HAP-1 (cell line): ENCODE measurements around the gene DNAJA2.
"Not testable (repeated sequence)": the region's sequence is repeated elsewhere in the genome, so short reads cannot be mapped to it uniquely, and the experiment has no call there.

Experiments used
- DNase-seq, 2 experiments: peaks; one replicate each; pipeline ENCODE4 v3.0.0-alpha.2; 2016 to 2020; ENCODE audit warnings: low spot score in 2 of 2
- H3K27me3 ChIP-seq: fragments of 250-450 bp; sonication (Bioruptor Pico); 2 replicates; pipeline ENCODE4 v1.5.1; 2020; ENCODE audit warnings: low read depth, mild to moderate bottlenecking, moderate library complexity
- H3K36me3 ChIP-seq: fragments of 250-450 bp; sonication (Bioruptor Pico); replicated peaks from 2 replicates; pipeline ENCODE4 v1.5.1; 2020; ENCODE audit warnings: mild to moderate bottlenecking
- H3K4me1 ChIP-seq: fragments of 250-450 bp; sonication (Bioruptor Pico); 2 replicates; pipeline ENCODE4 v1.5.1; 2020; ENCODE audit warnings: mild to moderate bottlenecking
- H3K4me3 ChIP-seq: fragments of 250-450 bp; sonication (Bioruptor Pico); 2 replicates; pipeline ENCODE4 v1.5.1; 2020; ENCODE audit warnings: mild to moderate bottlenecking, moderate library complexity
- H3K9me3 ChIP-seq: fragments of 250-450 bp; sonication (Bioruptor Pico); 2 replicates; pipeline ENCODE4 v1.5.1; 2020; ENCODE audit warnings: mild to moderate bottlenecking, moderate library complexity
- in situ Hi-C: fragments of 300-500 bp; cut with MboI; formaldehyde crosslinking; loops from 3 replicates; pipeline ENCODE4 v1.14.3; 2020; ENCODE audit warnings: low sequenced_read_pairs, inconsistent platforms, mixed read lengths

DNAJA2 gene

GRCh38 chr16:46973207-46973995, at the start of gene DNAJA2:
Gene DNAJA2 (minus strand): TSS chr16:46973674. CDS start chr16:46973572, 102 bp downstream.
- H3K27me3 ChIP-seq, result no peaks in the 10 kb centered on the region
- peak within 1 kb of the TSS; percentile 94 for H3K4me3 ChIP-seq
- DNase-seq, result peak; percentile 83 to 95
- no peaks in the 10 kb centered on the region for H3K9me3 ChIP-seq
- H3K4me1 ChIP-seq, result peaks cover 32% of the 10 kb centered on the region
- H3K36me3 ChIP-seq, result peaks cover 28% of the 10 kb centered on the region
- in situ Hi-C loops, result no loop called here

- H3K36me3 ChIP-seq, result no peaks in the 10 kb centered on the region
- in situ Hi-C loops, result no loop called here
- no peak overlapping the region for H3K4me3 ChIP-seq
- H3K27me3 ChIP-seq, result no peaks in the 10 kb centered on the region
- no peak for DNase-seq
- H3K9me3 ChIP-seq, result no peaks in the 10 kb centered on the region
- H3K4me1 ChIP-seq, result no peaks in the 10 kb centered on the region; the same call in 1 of the 2 replicates
Observed at GRCh38 chr16:47019568-47019967, 46.1 kb upstream of the DNAJA2 start.

DNA sequence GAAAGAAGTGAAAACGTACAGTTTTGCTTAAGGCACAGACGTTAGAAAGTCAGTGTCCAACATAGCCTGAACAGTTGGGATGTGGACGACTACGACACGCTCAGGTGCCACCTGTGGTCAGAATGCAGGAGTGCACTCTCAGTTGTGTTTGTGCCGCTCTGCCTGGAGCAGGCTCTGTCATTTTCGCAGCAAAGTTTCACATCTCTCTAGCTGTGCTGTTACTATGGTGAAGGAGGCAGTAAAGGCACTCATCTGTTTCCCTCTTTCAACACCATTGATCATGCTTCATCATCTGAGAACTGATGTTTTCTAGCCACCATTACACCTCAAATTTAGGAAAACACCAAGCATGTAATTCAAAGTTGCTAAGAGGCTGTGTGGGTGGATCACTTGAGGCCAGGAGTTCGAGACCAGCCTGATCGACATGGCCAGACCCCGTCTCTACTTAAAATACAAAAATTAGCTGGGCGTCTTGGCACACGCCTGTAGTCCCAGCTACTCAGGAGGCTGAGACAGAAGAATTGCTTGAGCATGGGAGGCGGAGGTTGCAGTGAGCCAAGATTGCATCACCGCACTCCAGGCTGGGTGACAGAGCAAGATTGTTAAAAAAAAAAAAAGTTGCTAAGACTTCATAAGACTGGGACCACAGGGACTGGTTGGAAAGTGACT, 44.9 kb upstream of the DNAJA2 start:
- in situ Hi-C loops, result no loop called here

GRCh38 chr16:47017636-47018035, 44.2 kb upstream of the DNAJA2 start:
- Histone ChIP-seq H3K4me1 (no peaks in the 10 kb centered on the region; the same call in 1 of the 2 replicates), H3K36me3 (no peaks in the 10 kb centered on the region), H3K9me3 (no peaks in the 10 kb centered on the region), H3K4me3 (no peak overlapping the region), H3K27me3 (no peaks in the 10 kb centered on the region)
- DNase-seq, result no peak
- in situ Hi-C loops, result no loop called here

More for the DNA sequence above, 44.9 kb upstream of the DNAJA2 start:
- Histone ChIP-seq H3K9me3 (no peaks in the 10 kb centered on the region), H3K27me3 (no peaks in the 10 kb centered on the region), H3K4me3 (no peak overlapping the region), H3K36me3 (no peaks in the 10 kb centered on the region), H3K4me1 (no peaks in the 10 kb centered on the region; the same call in 1 of the 2 replicates)
- DNase-seq, result peak; percentile 48 to 71

DNA sequence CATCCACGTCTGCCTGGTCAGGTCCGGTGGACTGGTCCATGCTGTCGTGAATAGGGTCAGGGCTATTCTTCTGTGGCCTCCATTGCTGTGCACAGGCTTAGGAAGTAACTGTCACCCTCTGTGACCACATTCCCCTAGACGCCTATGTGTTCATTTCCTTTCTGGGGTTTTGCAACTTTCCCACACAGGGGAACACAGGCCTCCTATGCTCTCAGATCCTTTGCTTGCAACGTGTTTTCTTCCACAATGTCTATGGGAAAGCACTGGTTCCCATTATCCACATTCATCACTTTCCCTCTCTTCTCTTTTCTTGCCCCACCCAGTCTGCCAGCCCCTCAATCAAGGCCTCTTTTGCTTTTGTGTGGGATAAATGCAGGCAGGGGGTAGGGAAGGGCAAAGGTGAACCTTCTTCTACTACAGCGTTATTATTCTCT, 43.2 kb upstream of the DNAJA2 start:
- in situ Hi-C loops, result no loop called here
- H3K27me3 ChIP-seq, result no peaks in the 10 kb centered on the region
- H3K9me3 ChIP-seq, result no peaks in the 10 kb centered on the region
- H3K4me1 ChIP-seq, result no peaks in the 10 kb centered on the region; the same call in 1 of the 2 replicates
- no peak for DNase-seq
- H3K36me3 ChIP-seq, result no peaks in the 10 kb centered on the region
- no peak overlapping the region for H3K4me3 ChIP-seq

DNA sequence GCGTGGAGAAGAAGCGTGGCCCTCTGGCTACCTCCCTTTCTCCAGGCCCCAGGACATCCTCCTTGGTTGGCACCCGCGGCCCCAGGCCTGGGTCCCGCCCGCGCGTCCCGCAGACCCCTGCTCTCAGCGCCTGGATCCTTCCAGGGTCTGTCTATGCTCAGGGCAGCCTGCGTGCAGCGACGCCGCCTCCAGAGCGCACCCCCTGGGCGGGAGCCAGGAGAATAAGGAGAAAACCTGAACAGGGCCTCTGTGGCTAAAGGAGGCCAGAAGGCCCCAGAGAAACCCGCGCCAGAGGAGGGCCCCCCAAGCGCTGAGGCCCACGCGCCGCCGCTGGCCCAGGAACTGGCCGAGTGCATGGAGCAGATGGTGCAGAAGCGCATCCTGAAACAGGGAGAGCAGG, 40.4 kb upstream of the DNAJA2 start:
- H3K4me3 ChIP-seq, result no peak overlapping the region
- no peaks in the 10 kb centered on the region for H3K27me3 ChIP-seq
- DNase-seq, result no peak
- in situ Hi-C loops, result no loop called here
- H3K36me3 ChIP-seq, result no peaks in the 10 kb centered on the region
- no peaks in the 10 kb centered on the region; the same call in 1 of the 2 replicates for H3K4me1 ChIP-seq
- H3K9me3 ChIP-seq, result no peaks in the 10 kb centered on the region

DNA sequence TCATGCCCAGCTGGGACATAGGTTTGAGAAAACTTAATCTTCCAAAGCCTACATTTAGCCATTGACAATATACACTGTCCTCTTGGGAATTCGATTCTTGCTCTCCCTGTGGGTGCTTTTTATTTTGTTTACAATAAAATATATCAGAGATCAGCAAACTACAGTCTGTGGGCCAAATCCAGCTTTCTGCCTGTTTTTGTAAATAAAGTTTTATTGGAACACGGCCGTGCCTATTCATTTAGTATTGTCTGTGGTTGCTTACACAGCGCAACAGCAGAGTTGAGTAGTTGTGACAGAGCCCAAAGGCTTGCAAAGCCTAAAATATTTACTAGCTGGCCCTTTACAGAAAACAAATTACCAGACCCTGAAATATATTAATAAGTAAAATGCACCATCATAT, 39.7 kb upstream of the DNAJA2 start:
- in situ Hi-C loops, result no loop called here
- H3K9me3 ChIP-seq, result no peaks in the 10 kb centered on the region
- H3K27me3 ChIP-seq, result no peaks in the 10 kb centered on the region
- H3K4me1 ChIP-seq, result no peaks in the 10 kb centered on the region; the same call in 1 of the 2 replicates
- DNase-seq, result no peak
- no peak overlapping the region for H3K4me3 ChIP-seq
- no peaks in the 10 kb centered on the region for H3K36me3 ChIP-seq

DNA sequence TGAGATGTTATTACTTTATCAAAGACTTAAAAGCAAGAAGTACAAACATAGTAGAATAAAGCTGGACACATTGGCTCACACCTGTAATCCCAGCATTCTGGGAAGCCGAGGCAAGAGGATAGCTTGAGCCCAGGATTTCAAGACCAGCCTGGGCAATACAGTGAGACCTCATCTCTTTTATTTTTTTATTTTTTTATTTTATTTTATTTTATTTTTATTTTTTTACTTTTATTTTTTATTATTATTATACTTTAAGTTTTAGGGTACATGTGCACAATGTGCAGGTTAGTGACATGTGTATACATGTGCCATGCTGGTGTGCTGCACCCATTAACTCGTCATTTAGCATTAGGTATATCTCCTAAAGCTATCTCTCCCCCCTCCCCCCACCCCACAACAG, 37.3 kb upstream of the DNAJA2 start:
- in situ Hi-C loops, result not testable (repeated sequence)

GRCh38 chr16:47008612-47009011, 35.1 kb upstream of the DNAJA2 start:
- DNase-seq, result no peak
- Histone ChIP-seq H3K36me3 (no peaks in the 10 kb centered on the region), H3K4me3 (no peak overlapping the region), H3K4me1 (no peaks in the 10 kb centered on the region), H3K27me3 (no peaks in the 10 kb centered on the region), H3K9me3 (no peaks in the 10 kb centered on the region)
- in situ Hi-C loops, result no loop called here

More for the DNA sequence above, 37.3 kb upstream of the DNAJA2 start:
- not testable (repeated sequence) for H3K9me3 ChIP-seq, H3K4me1 ChIP-seq, H3K27me3 ChIP-seq, H3K36me3 ChIP-seq, DNase-seq, H3K4me3 ChIP-seq

- Histone ChIP-seq H3K27me3 (no peaks in the 10 kb centered on the region), H3K4me1 (no peaks in the 10 kb centered on the region), H3K9me3 (no peaks in the 10 kb centered on the region), H3K36me3 (no peaks in the 10 kb centered on the region), H3K4me3 (no peak overlapping the region)
- in situ Hi-C loops, result no loop called here
- no peak for DNase-seq
Observed at GRCh38 chr16:47008174-47008573, 34.7 kb upstream of the DNAJA2 start.

DNA sequence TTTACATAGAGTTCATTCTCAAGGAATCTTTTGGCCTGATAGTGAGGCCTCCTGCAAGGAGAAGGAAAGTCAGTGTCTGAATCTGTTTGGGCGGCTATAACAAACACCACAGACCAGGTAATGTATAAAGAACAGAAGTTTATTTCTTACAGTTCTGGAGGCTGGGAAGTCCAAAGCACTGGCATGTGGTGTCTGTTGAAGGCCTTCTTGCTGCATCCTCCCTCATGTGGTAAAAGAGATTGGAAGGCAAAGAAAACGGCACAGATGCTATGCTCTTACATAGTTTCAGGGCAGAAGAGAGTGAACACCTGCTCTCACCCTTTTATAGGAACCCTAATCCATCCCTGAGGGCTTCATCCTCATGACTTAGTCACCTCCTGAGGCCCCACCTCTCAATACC, 31.2 kb upstream of the DNAJA2 start:
- in situ Hi-C loops, result no loop called here
- H3K4me3 ChIP-seq, result no peak overlapping the region
- H3K4me1 ChIP-seq, result no peaks in the 10 kb centered on the region
- no peak for DNase-seq
- H3K36me3 ChIP-seq, result no peaks in the 10 kb centered on the region
- no peaks in the 10 kb centered on the region for H3K9me3 ChIP-seq
- H3K27me3 ChIP-seq, result no peaks in the 10 kb centered on the region

- H3K9me3 ChIP-seq, H3K4me1 ChIP-seq, in situ Hi-C loops, H3K36me3 ChIP-seq, H3K4me3 ChIP-seq, H3K27me3 ChIP-seq, DNase-seq: not testable (repeated sequence)
Observed at GRCh38 chr16:47000066-47000465, 26.6 kb upstream of the DNAJA2 start.

- Histone ChIP-seq H3K36me3 (no peaks in the 10 kb centered on the region), H3K4me3 (no peak overlapping the region), H3K27me3 (no peaks in the 10 kb centered on the region), H3K9me3 (no peaks in the 10 kb centered on the region), H3K4me1 (no peaks in the 10 kb centered on the region)
- in situ Hi-C loops, result no loop called here
- no peak for DNase-seq
Observed at GRCh38 chr16:46997844-46998243, 24.4 kb upstream of the DNAJA2 start.

DNA sequence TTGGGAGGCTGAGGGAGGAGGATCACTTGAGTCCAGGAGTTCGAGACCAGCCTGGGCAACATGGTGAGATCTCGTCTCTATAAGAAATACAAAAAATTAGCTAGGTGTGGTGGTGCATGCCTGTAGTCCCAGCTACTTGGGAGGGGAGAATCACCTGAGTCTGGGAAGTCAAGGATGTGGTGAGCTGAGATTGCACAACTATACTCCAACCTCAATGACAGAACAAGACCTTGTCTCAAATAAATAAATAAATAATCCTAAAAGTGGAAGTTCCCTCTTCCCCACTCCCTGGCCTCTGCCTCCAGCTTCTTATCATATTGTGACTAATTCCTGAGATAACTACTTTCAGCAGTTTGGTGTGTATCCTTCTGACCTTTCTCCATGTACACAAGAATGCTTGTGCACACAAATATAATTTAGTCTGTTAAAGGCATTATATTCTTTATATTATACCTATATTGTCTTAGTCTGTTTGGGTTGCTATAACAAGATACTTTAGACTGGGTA, 23.5 kb upstream of the DNAJA2 start:
- no peaks in the 10 kb centered on the region for H3K4me1 ChIP-seq
- no peak overlapping the region for H3K4me3 ChIP-seq
- DNase-seq, result no peak
- H3K27me3 ChIP-seq, result no peaks in the 10 kb centered on the region
- in situ Hi-C loops, result no loop called here
- H3K9me3 ChIP-seq, result no peaks in the 10 kb centered on the region
- H3K36me3 ChIP-seq, result no peaks in the 10 kb centered on the region
